SK-N-MC (cell line): ENCODE results near the gene PROCA1.
A peak's percentile ranks its signal among the peaks of the same experiment; 100 is the strongest.

Source experiments
- DNase-seq: peaks from one replicate; pipeline ENCODE4 v3.0.0-alpha.2; 2011; ENCODE audit warnings: low read depth, low spot score
- H3K27ac ChIP-seq: fragments of 200-600 bp; sonication (generic); 2 replicates; pipeline ENCODE4 v1.5.1; 2016; ENCODE audit warnings: mixed run types
- H3K36me3 ChIP-seq: fragments of 200-600 bp; sonication (generic); 2 replicates; pipeline ENCODE4 v1.6.1; 2017; ENCODE audit warnings: antibody characterized with exemption, low read length, mixed read lengths; ENCODE audit not compliant: insufficient read depth
- H3K4me3 ChIP-seq: fragments of 200-600 bp; sonication (generic); 2 replicates; pipeline ENCODE4 v1.5.1; 2016
- H3K9ac ChIP-seq: fragments of 200-600 bp; sonication (generic); 2 replicates; pipeline ENCODE4 v1.8.0; 2017; ENCODE audit warnings: mixed run types, mixed read lengths; ENCODE audit not compliant: insufficient read length
- H3K9me3 ChIP-seq: fragments of 200-600 bp; sonication (generic); 2 replicates; pipeline ENCODE4 v1.6.1; 2017; ENCODE audit warnings: low read depth, mild to moderate bottlenecking, antibody characterized with exemption, low read length, moderate library complexity, mixed read lengths
- EZH2 ChIP-seq: fragments of 200-600 bp; sonication (generic); IDR thresholded peaks from one replicate; pipeline ENCODE4 v1.6.1; 2017; ENCODE audit warnings: antibody characterized with exemption
- FOXP2 ChIP-seq: optimal IDR thresholded peaks from 2 replicates; pipeline ENCODE3; 2011; ENCODE audit warnings: mild to moderate bottlenecking, moderate library complexity; ENCODE audit not compliant: insufficient read depth; ENCODE audit errors: extremely low read length, control extremely low read depth
- POLR2AphosphoS5 ChIP-seq: IDR thresholded peaks from 2 replicates; pipeline ENCODE4 v1.6.1; 2012; ENCODE audit warnings: mild to moderate bottlenecking, low read depth, low read length, borderline replicate concordance

PROCA1 gene

GRCh38 chr17:28750178-28751047, 38.7 kb upstream of the PROCA1 start:
- TF ChIP-seq POLR2AphosphoS5 (peak; percentile 21), EZH2 (no peak)
- H3K9me3 ChIP-seq, result no peaks in the 10 kb centered on the region
- DNase-seq, result no peak
- H3K36me3 ChIP-seq, result peaks cover 60% of the 10 kb centered on the region
- H3K4me3 ChIP-seq, result no peak overlapping the region
- H3K9ac ChIP-seq, result no peak overlapping the region
- peak overlapping the region; percentile 66 for H3K27ac ChIP-seq

- H3K9ac ChIP-seq, result no peak overlapping the region
- DNase-seq, result no peak
- 0 out of 2 replicates have a peak overlapping the region, but pooled peaks have one; percentile 57 for H3K27ac ChIP-seq
- peaks cover 60% of the 10 kb centered on the region for H3K36me3 ChIP-seq
- H3K4me3 ChIP-seq, result no peak overlapping the region
- H3K9me3 ChIP-seq, result no peaks in the 10 kb centered on the region
- no peak for TF ChIP-seq FOXP2
- no peak for TF ChIP-seq EZH2
- no peak for TF ChIP-seq POLR2AphosphoS5
Observed at GRCh38 chr17:28749516-28750177, 38.0 kb upstream of the PROCA1 start.

- no peak overlapping the region for H3K9ac ChIP-seq
- TF ChIP-seq EZH2, result no peak
- TF ChIP-seq POLR2AphosphoS5, result no peak
- TF ChIP-seq FOXP2, result no peak
- peaks cover 60% of the 10 kb centered on the region for H3K36me3 ChIP-seq
- H3K27ac ChIP-seq, result peak overlapping the region; percentile 59; the same call in 1 of the 2 replicates
- no peak overlapping the region for H3K4me3 ChIP-seq
- no peaks in the 10 kb centered on the region for H3K9me3 ChIP-seq
- DNase-seq, result no peak
Observed at GRCh38 chr17:28748852-28749515, 37.3 kb upstream of the PROCA1 start.

- TF ChIP-seq POLR2AphosphoS5 (no peak; the same call in 1 of the 2 replicates), FOXP2 (no peak), EZH2 (no peak)
- peaks cover 60% of the 10 kb centered on the region for H3K36me3 ChIP-seq
- H3K4me3 ChIP-seq, result no peak overlapping the region
- H3K9ac ChIP-seq, result no peak overlapping the region
- DNase-seq, result no peak
- H3K9me3 ChIP-seq, result no peaks in the 10 kb centered on the region
- peak overlapping the region; percentile 59; the same call in 1 of the 2 replicates for H3K27ac ChIP-seq
Observed at GRCh38 chr17:28747801-28748750, 36.4 kb upstream of the PROCA1 start.

- no peaks in the 10 kb centered on the region for H3K9me3 ChIP-seq
- H3K4me3 ChIP-seq, result no peak overlapping the region
- no peak overlapping the region for H3K9ac ChIP-seq
- peaks cover 60% of the 10 kb centered on the region for H3K36me3 ChIP-seq
- no peak for TF ChIP-seq POLR2AphosphoS5
- no peak for TF ChIP-seq FOXP2
- no peak for TF ChIP-seq EZH2
- peak overlapping the region; percentile 22; the same call in 1 of the 2 replicates for H3K27ac ChIP-seq
- DNase-seq, result no peak
Observed at GRCh38 chr17:28747051-28747691, 35.5 kb upstream of the PROCA1 start.

- DNase-seq, result no peak
- no peak overlapping the region for H3K4me3 ChIP-seq
- H3K27ac ChIP-seq, result peak overlapping the region; percentile 22; the same call in 1 of the 2 replicates
- TF ChIP-seq FOXP2 (no peak), POLR2AphosphoS5 (no peak), EZH2 (no peak)
- H3K9ac ChIP-seq, result no peak overlapping the region
- H3K36me3 ChIP-seq, result peaks cover 56% of the 10 kb centered on the region
- no peaks in the 10 kb centered on the region for H3K9me3 ChIP-seq
Observed at GRCh38 chr17:28746611-28747050, 34.9 kb upstream of the PROCA1 start.

GRCh38 chr17:28745786-28746411, 34.2 kb upstream of the PROCA1 start:
- Histone ChIP-seq H3K9ac (peak overlapping the region; percentile 80), H3K27ac (peak overlapping the region; percentile 70), H3K4me3 (peak overlapping the region; percentile 85), H3K9me3 (no peaks in the 10 kb centered on the region), H3K36me3 (peaks cover 51% of the 10 kb centered on the region)
- no peak for DNase-seq
- TF ChIP-seq FOXP2, result peak; percentile 4
- 0 out of 2 replicates have a peak, but pooled peaks have one; percentile 8 for TF ChIP-seq POLR2AphosphoS5
- TF ChIP-seq EZH2, result no peak
